GM12872 (cell line): ENCODE data around the gene RAD51B.

Experiments used
- CTCF ChIP-seq: IDR thresholded peaks from 3 replicates; pipeline ENCODE4 v1.5.1; 2011; ENCODE audit warnings: low read depth, mild to moderate bottlenecking, low read length, moderate library complexity; ENCODE audit not compliant: insufficient read depth

RAD51B gene

GRCh38 chr14:68770553-68771286 is 951.1 kb downstream of the RAD51B start:
- TF ChIP-seq CTCF, result no peak

DNA sequence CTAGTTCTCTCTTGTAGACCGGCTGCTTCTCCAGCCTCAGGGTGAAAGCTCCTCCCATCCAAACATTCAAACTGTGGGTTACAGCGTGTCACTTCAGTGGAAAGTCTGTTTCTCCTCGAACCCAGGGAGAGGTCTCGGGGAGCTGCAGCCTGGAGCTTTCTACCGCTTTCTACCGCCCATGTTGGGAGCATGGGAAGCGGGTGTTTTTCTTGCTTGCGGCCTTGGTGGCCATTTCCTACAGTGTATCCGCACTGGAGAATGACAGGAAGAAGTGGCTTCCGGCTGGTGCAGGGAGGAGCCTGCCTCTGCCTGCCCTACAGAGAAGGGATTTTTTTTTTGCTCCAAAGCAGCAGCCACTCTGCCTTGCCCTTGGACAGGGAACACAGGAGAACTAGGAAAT is 952.1 kb downstream of the RAD51B start:
- TF ChIP-seq CTCF, result no peak

DNA sequence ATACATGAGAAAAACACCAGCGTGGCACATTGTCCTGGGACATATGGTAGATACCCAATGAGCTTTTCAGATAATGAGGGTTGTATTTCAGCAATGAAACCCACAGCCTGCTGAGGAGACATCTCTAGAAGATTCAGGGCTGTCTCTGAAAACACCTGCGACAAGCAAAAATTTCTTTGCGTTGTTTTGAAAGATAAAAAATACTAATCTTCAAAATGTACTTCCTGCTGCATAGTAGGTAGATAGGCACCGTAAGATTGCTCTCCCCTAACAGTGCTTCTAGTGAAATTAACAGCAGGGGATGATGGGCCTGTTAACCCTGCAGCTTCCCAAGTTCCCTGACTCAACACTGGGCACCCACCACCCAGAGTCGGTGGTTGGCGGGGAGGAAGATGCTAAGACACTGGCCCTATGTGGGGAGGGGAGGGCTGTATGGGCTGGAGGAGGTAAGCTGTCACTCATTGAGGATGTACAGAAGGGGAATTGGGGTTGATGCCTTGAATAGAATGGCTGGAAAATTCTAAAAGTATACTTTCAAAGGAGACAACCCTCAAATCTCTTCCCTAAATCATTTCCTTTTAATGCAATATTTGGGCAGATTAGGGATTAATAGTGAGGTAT is 953.3 kb downstream of the RAD51B start:
- no peak for TF ChIP-seq CTCF

GRCh38 chr14:68774771-68775613 is 955.4 kb downstream of the RAD51B start:
- TF ChIP-seq CTCF, result no peak

DNA sequence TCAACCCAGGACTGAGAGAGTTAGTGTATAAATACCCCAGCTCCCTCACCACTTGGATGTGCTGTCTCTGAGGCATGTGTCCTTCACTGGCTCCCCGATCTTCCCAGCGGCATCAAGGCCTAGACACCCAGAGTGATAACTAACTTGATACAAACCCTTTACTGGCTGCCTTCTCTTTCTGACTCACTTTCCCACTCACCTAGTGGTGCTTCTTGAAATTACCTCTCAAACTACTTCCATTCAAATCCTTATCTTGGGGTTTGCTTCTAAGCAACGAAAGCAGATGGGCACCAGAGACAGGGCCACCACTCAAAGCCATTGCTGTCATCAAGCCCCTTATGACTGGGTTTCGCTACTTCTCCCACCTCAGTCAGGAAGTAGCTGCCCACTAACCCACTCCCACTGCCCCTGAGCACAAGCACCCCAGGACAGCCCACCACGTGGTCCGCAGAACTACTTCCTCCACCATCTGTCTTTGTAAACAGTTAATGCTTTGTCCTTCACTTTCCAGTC is 956.1 kb downstream of the RAD51B start:
- TF ChIP-seq CTCF, result peak; percentile 48; the same call in 2 of the 3 replicates

DNA sequence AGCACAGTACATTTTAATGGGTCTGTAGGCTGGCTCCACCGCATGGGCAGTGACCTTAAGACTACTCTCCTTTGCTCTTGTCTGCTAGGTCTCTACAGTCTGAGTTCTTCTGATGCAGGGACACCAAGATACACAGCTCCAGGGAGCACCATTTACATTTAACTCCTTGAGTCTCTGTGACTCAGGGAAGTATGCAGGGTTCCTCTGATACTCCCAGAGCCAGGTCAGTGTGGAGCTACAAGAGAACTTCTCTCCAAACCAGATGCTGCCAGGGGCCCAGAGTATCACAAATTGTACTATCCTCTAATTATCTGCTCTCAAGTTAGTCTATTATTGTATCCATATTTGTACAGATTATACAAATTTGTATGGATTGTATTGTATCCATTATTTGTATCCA is 958.1 kb downstream of the RAD51B start:
- TF ChIP-seq CTCF, result no peak
